Left lung (tissue), 10 donors: ENCODE results near the gene ERO1B. TPM values are rescaled to one million over a fixed set of nuclear protein-coding genes. Genes with fewer than 3 reads are reported as not detected.

Experiments
- ATAC-seq: fragments of 200-7000 bp; cut with Tn5 transposase; one replicate; pipeline ENCODE4 v1.9.1; 2020; ENCODE audit warnings: moderate library complexity
- DNase-seq, 4 donors: peaks; one replicate each; pipeline ENCODE4 v3.0.0-alpha.2; 2013 to 2020
- H3K27ac ChIP-seq, 2 donors: fragments of 200-600 bp; sonication (generic) in 1 of 2; one replicate each; pipeline versions ENCODE4 v1.5.0 to v1.8.0; 2020 to 2021
- H3K27me3 ChIP-seq, 2 donors: fragments of 200-600 bp; sonication (generic) in 1 of 2; one replicate each; pipeline versions ENCODE4 v1.5.0 to v1.8.0; 2020 to 2021
- H3K36me3 ChIP-seq, 2 donors: fragments of 200-600 bp; sonication (generic) in 1 of 2; one replicate each; pipeline versions ENCODE4 v1.5.0 to v1.8.0; 2020 to 2021
- H3K4me1 ChIP-seq, 2 donors: fragments of 200-600 bp; one replicate each; pipeline ENCODE4 v1.8.0; 2021
- H3K4me3 ChIP-seq, 2 donors: fragments of 200-600 bp; sonication (generic) in 1 of 2; one replicate each; pipeline versions ENCODE4 v1.5.0 to v1.8.0; 2020 to 2021; ENCODE audit warnings: mild to moderate bottlenecking in 1 of 2
- H3K9me3 ChIP-seq, 2 donors: fragments of 200-600 bp; sonication (generic) in 1 of 2; one replicate each; pipeline versions ENCODE4 v1.5.0 to v1.8.0; 2020 to 2021
- CTCF ChIP-seq, 2 donors: fragments of 200-600 bp; sonication (generic) in 1 of 2; IDR thresholded peaks; one replicate each; pipeline versions ENCODE4 v1.5.0 to v1.8.0; 2021; ENCODE audit warnings: antibody characterized with exemption in 2 of 2
- intact Hi-C, 2 donors: fragments of 100-400 bp; cut with DNase I; formaldehyde crosslinking; loops; one replicate each; pipeline versions ENCODE4 v1.11.2 to v1.14.2; 2022
- polyA plus RNA-seq, 6 donors: library from polyadenylated mRNA; unstranded; fragments of 120-200 nt; gene quantifications; one replicate each; pipeline ENCODE4 v1.2.1, GENCODE V29; 2013; ENCODE audit not compliant: insufficient read length in 6 of 6
- total RNA-seq, 2 donors: library from RNA; stranded (reverse); fragmentation: NEBNext Ultra II Directional; extraction: Animal tissue kit (Norgen Biotek cat#: 25700); gene quantifications; one replicate each; pipeline ENCODE4 v1.2.1, GENCODE V29; 2021
- donor health status: DM: no; HTN: yes; CAD: no.
- donor health status: DM: no; HTN: no; CAD: no.

Gene ERO1B
- total and polyA plus RNA-seq, 8 donors = 5.8 to 11.1 (median 9.5) TPM

GRCh38 chr1:236287757-236288619 lies 6.2 kb upstream of the ERO1B start:
- H3K36me3 ChIP-seq = no peaks in the 10 kb centered on the region
- ATAC-seq = no peak
- DNase-seq = peak in 1 of 4 donors; percentile 13
- no peak for TF ChIP-seq CTCF (IDR thresholded peaks at IDR 0.05)
- H3K27me3 ChIP-seq = peaks cover 0 to 12% of the 10 kb centered on the region in 2 donors
- no peak overlapping the region for H3K4me3 ChIP-seq
- intact Hi-C loops = no loop called here
- peaks cover 0 to 5% of the 10 kb centered on the region in 2 donors for H3K4me1 ChIP-seq
- no peaks in the 10 kb centered on the region for H3K9me3 ChIP-seq
- H3K27ac ChIP-seq = no peak overlapping the region

GRCh38 chr1:236287356-236287755 lies 5.6 kb upstream of the ERO1B start:
- TF ChIP-seq CTCF (IDR thresholded peaks at IDR 0.05) = no peak
- intact Hi-C loops = no loop called here
- H3K4me1 ChIP-seq = peaks cover 0 to 9% of the 10 kb centered on the region in 2 donors
- peaks cover 0 to 12% of the 10 kb centered on the region in 2 donors for H3K27me3 ChIP-seq
- no peaks in the 10 kb centered on the region for H3K36me3 ChIP-seq
- no peaks in the 10 kb centered on the region for H3K9me3 ChIP-seq
- ATAC-seq (no peak), DNase-seq (no peak)
- no peak overlapping the region for H3K4me3 ChIP-seq
- H3K27ac ChIP-seq = no peak overlapping the region

GRCh38 chr1:236284291-236284721 lies 2.5 kb upstream of the ERO1B start:
- Histone ChIP-seq H3K36me3 (no peaks in the 10 kb centered on the region), H3K27me3 (peaks cover 0 to 12% of the 10 kb centered on the region in 2 donors), H3K27ac (no peak overlapping the region), H3K4me3 (no peak overlapping the region), H3K9me3 (no peaks in the 10 kb centered on the region), H3K4me1 (peaks cover 0 to 22% of the 10 kb centered on the region in 2 donors)
- ATAC-seq = no peak
- intact Hi-C loops = no loop called here
- no peak for DNase-seq
- no peak for TF ChIP-seq CTCF (IDR thresholded peaks at IDR 0.05)

- H3K27ac ChIP-seq = no peak overlapping the region
- TF ChIP-seq CTCF (IDR thresholded peaks at IDR 0.05) = no peak
- H3K27me3 ChIP-seq = peaks cover 0 to 12% of the 10 kb centered on the region in 2 donors
- no peak for ATAC-seq
- peaks cover 0 to 22% of the 10 kb centered on the region in 2 donors for H3K4me1 ChIP-seq
- no peaks in the 10 kb centered on the region for H3K9me3 ChIP-seq
- no peak for DNase-seq
- H3K4me3 ChIP-seq = peak overlapping the region in 1 of 2 donors; percentile 97
- intact Hi-C loops = no loop called here
- no peaks in the 10 kb centered on the region for H3K36me3 ChIP-seq
Observed at GRCh38 chr1:236282719-236283118, 961 bp upstream of the ERO1B start.

- H3K4me3 ChIP-seq = peak overlapping the region; percentile 85 to 97
- TF ChIP-seq CTCF (IDR thresholded peaks at IDR 0.05) = no peak
- H3K36me3 ChIP-seq = no peaks in the 10 kb centered on the region
- peak overlapping the region in 1 of 2 donors; percentile 75 for H3K27ac ChIP-seq
- no peak for DNase-seq
- no peaks in the 10 kb centered on the region for H3K9me3 ChIP-seq
- no peak for ATAC-seq
- intact Hi-C loops = no loop called here
- peaks cover 0 to 12% of the 10 kb centered on the region in 2 donors for H3K27me3 ChIP-seq
- peaks cover 0 to 22% of the 10 kb centered on the region in 2 donors for H3K4me1 ChIP-seq
Observed at GRCh38 chr1:236282425-236282716, 613 bp upstream of the ERO1B start.
